Transverse colon (tissue), 4 donors: ENCODE measurements around the gene GNAI1. TPM values are rescaled to one million over a fixed set of nuclear protein-coding genes. Genes with fewer than 3 reads are reported as not detected.

Source experiments
- DNase-seq: peaks from one replicate; pipeline ENCODE4 v3.0.0-alpha.2; 2019
- H3K27ac ChIP-seq, 4 donors: fragments of 200-600 bp; sonication (generic); 2 replicates each; pipeline ENCODE4 v1.5.1; 2016 to 2018; ENCODE audit warnings: inconsistent platforms in 4 of 4
- H3K27me3 ChIP-seq: fragments of 200-600 bp; sonication (generic); 2 replicates; pipeline ENCODE4 v1.5.1; 2017; ENCODE audit warnings: inconsistent platforms
- H3K36me3 ChIP-seq, 4 donors: fragments of 200-600 bp; sonication (generic); 2 replicates each; pipeline ENCODE4 v1.5.1; 2017 to 2019; ENCODE audit warnings: inconsistent platforms in 4 of 4
- H3K4me1 ChIP-seq, 4 donors: fragments of 200-600 bp; sonication (generic); 2 replicates each; pipeline ENCODE4 v1.5.1; 2017 to 2020; ENCODE audit warnings: inconsistent platforms in 4 of 4
- H3K4me3 ChIP-seq, 4 donors: fragments of 200-600 bp; sonication (generic); 1 replicate in 1 of 4; 2 replicates in 3 of 4; pipeline versions ENCODE4 v1.5.1 to v1.6.1; 2017 to 2019; ENCODE audit warnings: inconsistent platforms in 4 of 4
- H3K9me3 ChIP-seq, 2 donors: fragments of 200-600 bp; sonication (generic); 2 replicates each; pipeline ENCODE4 v1.5.1; 2017 to 2019; ENCODE audit warnings: inconsistent platforms in 2 of 2
- CTCF ChIP-seq, 5 experiments: fragments of 200-600 bp in 3 of 5; fragments of 450-650 bp in 2 of 5; sonication (generic) in 3 of 5; IDR thresholded peaks; 1 replicate in 2 of 5; 2 replicates in 3 of 5; pipeline ENCODE4 v1.5.1; 2016 to 2017; ENCODE audit warnings: antibody characterized with exemption in 5 of 5, inconsistent platforms in 3 of 5, mild to moderate bottlenecking in 2 of 5, moderate library complexity in 1 of 5
- EP300 ChIP-seq: sonication (generic); formaldehyde crosslinking; IDR thresholded peaks from one replicate; pipeline ENCODE4 v1.6.1; 2017; ENCODE audit warnings: antibody characterized with exemption, low read depth
- POLR2A ChIP-seq: fragments of 450-650 bp; IDR thresholded peaks from one replicate; pipeline ENCODE4 v1.6.1; 2016; ENCODE audit warnings: antibody characterized with exemption, mild to moderate bottlenecking, moderate library complexity
- POLR2AphosphoS5 ChIP-seq, 3 donors: sonication (generic); formaldehyde crosslinking; IDR thresholded peaks; one replicate each; pipeline ENCODE4 v1.6.1; 2016; ENCODE audit warnings: antibody characterized with exemption in 3 of 3
- WGBS, 2 donors: methylation state at CpG; one replicate each; pipeline ENCODE4 v1.1.5; 2018; ENCODE audit warnings: low coverage in 1 of 2; 5-methylcytosine and 5-hydroxymethylcytosine counted together
- in situ Hi-C, 4 donors: fragments of 200-750 bp; cut with MboI; loops; one replicate each; pipeline versions ENCODE4 v1.15.0 to v1.15.1; 2017; ENCODE audit warnings: low sequenced_read_pairs in 3 of 4, low pct_ligation_motif_present in 1 of 4, low pct_unique_long_range_greater_than_20kb in 1 of 4
- intact Hi-C: fragments of 100-400 bp; cut with DNase I; formaldehyde crosslinking; loops from one replicate; pipeline ENCODE4 v1.15.1; 2023; ENCODE audit warnings: low total_unique reads
- total RNA-seq, 4 donors: library from RNA; depleted of rRNA; stranded (reverse); fragments of >200 nt; gene quantifications; one replicate each; pipeline ENCODE4 v1.1.0, GENCODE V29; 2016

GNAI1 gene
- total RNA-seq, 4 donors from 2014 or later = 3.0 to 46.0 (median 37.4) TPM

GRCh38 chr7:80139236-80139635 lies 4.6 kb downstream of the GNAI1 start:
- Histone ChIP-seq H3K9me3 (no peaks in the 10 kb centered on the region), H3K4me1 (peaks cover 6 to 41% (median 25%) of the 10 kb centered on the region in 4 donors), H3K4me3 (no peak overlapping the region), H3K27me3 (no peaks in the 10 kb centered on the region), H3K27ac (peak overlapping the region; percentile 31 to 45 (median 38)), H3K36me3 (no peaks in the 10 kb centered on the region)
- TF ChIP-seq POLR2AphosphoS5 (IDR thresholded peaks at IDR 0.05) (no peak), POLR2A (no peak), CTCF (IDR thresholded peaks at IDR 0.05) (no peak)
- intact Hi-C loops = loop anchor here (10.0 kb wide), 1 partner anchor 256 kb away; no protein-coding TSS in a partner anchor
- DNase-seq = no peak
- in situ Hi-C loops = loop anchor here in 1 of 4 donors (10.0 kb wide), 1 partner anchor 256 kb away; no protein-coding TSS in a partner anchor
- WGBS, 2 donors = 21 to 27% methylated on average over 1 of the region's 1 CpG

- no peaks in the 10 kb centered on the region for H3K27me3 ChIP-seq
- no peak overlapping the region for H3K27ac ChIP-seq
- intact Hi-C loops (no loop called here), in situ Hi-C loops (no loop called here)
- no peaks in the 10 kb centered on the region for H3K9me3 ChIP-seq
- no peak for TF ChIP-seq POLR2AphosphoS5 (IDR thresholded peaks at IDR 0.05)
- TF ChIP-seq EP300 = no peak
- no peak for TF ChIP-seq POLR2A
- TF ChIP-seq CTCF (IDR thresholded peaks at IDR 0.05) = no peak
- no peak for DNase-seq
- peaks cover 6 to 45% (median 25%) of the 10 kb centered on the region in 4 donors for H3K4me1 ChIP-seq
- H3K36me3 ChIP-seq = no peaks in the 10 kb centered on the region
- H3K4me3 ChIP-seq = no peak overlapping the region
- WGBS, 2 donors = 89 to 95% methylated on average over 4 of the region's 4 CpGs
Measured at GRCh38 chr7:80140388-80140787, 5.8 kb downstream of the GNAI1 start.

- no peak for DNase-seq
- intact Hi-C loops = no loop called here
- Histone ChIP-seq H3K4me1 (peaks cover 6 to 51% (median 25%) of the 10 kb centered on the region in 4 donors), H3K27ac (no peak overlapping the region), H3K4me3 (no peak overlapping the region), H3K36me3 (no peaks in the 10 kb centered on the region), H3K9me3 (no peaks in the 10 kb centered on the region), H3K27me3 (no peaks in the 10 kb centered on the region)
- in situ Hi-C loops = no loop called here
- no peak for TF ChIP-seq POLR2AphosphoS5 (IDR thresholded peaks at IDR 0.05)
- no peak for TF ChIP-seq EP300
- TF ChIP-seq POLR2A = no peak
- no peak for TF ChIP-seq CTCF (IDR thresholded peaks at IDR 0.05)
- WGBS, 2 donors = 78 to 100% methylated on average over 1 to 2 of the region's 2 CpGs
Measured at GRCh38 chr7:80141376-80141775, 6.7 kb downstream of the GNAI1 start.

GRCh38 chr7:80142853-80143580 lies 8.4 kb downstream of the GNAI1 start:
- intact Hi-C loops = no loop called here

More at GRCh38 chr7:80142853-80143580, 8.4 kb downstream of the GNAI1 start:
- WGBS, 2 donors = 47 to 64% methylated on average over 1 of the region's 1 CpG
- H3K4me1 ChIP-seq = peaks cover 6 to 44% (median 23%) of the 10 kb centered on the region in 4 donors
- TF ChIP-seq EP300 = no peak
- no peak for DNase-seq
- H3K9me3 ChIP-seq = no peaks in the 10 kb centered on the region
- no peaks in the 10 kb centered on the region for H3K36me3 ChIP-seq
- H3K4me3 ChIP-seq = no peak overlapping the region
- H3K27ac ChIP-seq = no peak overlapping the region
- no peaks in the 10 kb centered on the region for H3K27me3 ChIP-seq
- in situ Hi-C loops = no loop called here
